Testis (tissue), 3 donors: ENCODE data around the gene TTLL10. TPM values are rescaled to one million over a fixed set of nuclear protein-coding genes. Genes with fewer than 3 reads are reported as not detected.

Source experiments
- DNase-seq: peaks from one replicate; pipeline ENCODE4 v3.0.0-alpha.2; 2019
- H3K27ac ChIP-seq, 2 donors: fragments of 200-600 bp; sonication (generic); one replicate each; pipeline ENCODE4 v1.5.1; 2019
- H3K27me3 ChIP-seq: fragments of 200-600 bp; sonication (generic); one replicate; pipeline ENCODE4 v1.5.1; 2019
- H3K36me3 ChIP-seq: fragments of 200-600 bp; sonication (generic); one replicate; pipeline ENCODE4 v1.5.1; 2017; ENCODE audit warnings: low read depth; ENCODE audit errors: missing control alignments
- H3K4me1 ChIP-seq: fragments of 200-600 bp; sonication (generic); one replicate; pipeline ENCODE4 v1.5.1; 2019
- H3K4me3 ChIP-seq, 2 donors: fragments of 200-600 bp; sonication (generic); one replicate each; pipeline ENCODE4 v1.5.1; 2017 to 2019
- H3K9me3 ChIP-seq: fragments of 200-600 bp; sonication (generic); one replicate; pipeline ENCODE4 v1.5.1; 2017
- POLR2A ChIP-seq: fragments of 450-650 bp; IDR thresholded peaks from one replicate; pipeline ENCODE4 v1.6.1; 2017; ENCODE audit warnings: antibody characterized with exemption, mild to moderate bottlenecking, moderate library complexity
- WGBS, 2 donors: methylation state at CpG; one replicate each; pipeline ENCODE4 v1.1.5; 2018; 5-methylcytosine and 5-hydroxymethylcytosine counted together
- intact Hi-C: fragments of 100-400 bp; cut with DNase I; formaldehyde crosslinking; loops from one replicate; pipeline ENCODE4 v1.15.1; 2023; ENCODE audit warnings: low total_unique reads
- polyA plus RNA-seq: library from polyadenylated mRNA; stranded (reverse); fragments of 350-450 nt; fragmentation: Illumina TruSeq; extraction: RNeasy Lipid Tissue Mini Kit (QIAGEN cat#74804); gene quantifications from one replicate; pipeline ENCODE4 v1.2.3, GENCODE V29; 2014; ENCODE audit warnings: low read depth, low replicate concordance; ENCODE audit not compliant: insufficient read depth
- total RNA-seq, 2 donors: library from RNA; depleted of rRNA; stranded (reverse); fragments of >200 nt; gene quantifications; one replicate each; pipeline ENCODE4 v1.2.3, GENCODE V29; 2016
- TF ChIP-seq, protein P1 (sequence below), 3 experiments: fragments of 450-650 bp in 2 of 3; fragments of 200-600 bp in 1 of 3; sonication (generic) in 1 of 3; IDR thresholded peaks; one replicate each; pipeline ENCODE4 v1.5.1; 2016 to 2019; ENCODE audit warnings: antibody characterized with exemption in 3 of 3, mild to moderate bottlenecking in 2 of 3, moderate library complexity in 1 of 3

TTLL10 gene
- total and polyA plus RNA-seq, 3 donors from 2014 or later: 20.4 to 58.0 (median 44.9) TPM

DNA sequence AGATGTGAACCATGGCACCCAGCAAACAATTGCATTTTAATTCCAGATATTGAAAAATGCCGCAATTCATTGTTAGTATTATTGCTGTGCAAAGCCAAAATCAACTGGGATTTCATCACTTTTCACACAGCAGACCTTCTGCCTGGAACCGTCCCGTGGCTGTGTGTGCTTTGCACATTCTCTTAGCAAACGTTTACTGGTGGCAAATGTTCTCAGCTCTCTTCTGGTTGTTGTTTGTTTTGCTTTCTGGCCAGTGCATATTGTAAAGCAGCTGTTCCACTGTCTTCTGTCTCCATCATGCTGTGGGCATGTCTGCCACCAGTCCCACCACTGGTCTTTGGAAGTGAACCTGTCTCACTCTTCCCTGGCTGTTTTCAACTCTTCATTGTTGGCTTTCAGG lies 19.8 kb upstream of the TTLL10 start:
- no peak overlapping the region for H3K4me3 ChIP-seq
- no peaks in the 10 kb centered on the region for H3K9me3 ChIP-seq
- H3K36me3 ChIP-seq: no peaks in the 10 kb centered on the region
- DNase-seq: no peak
- H3K4me1 ChIP-seq: peaks cover 8% of the 10 kb centered on the region
- no peaks in the 10 kb centered on the region for H3K27me3 ChIP-seq
- TF ChIP-seq, protein P1, sequence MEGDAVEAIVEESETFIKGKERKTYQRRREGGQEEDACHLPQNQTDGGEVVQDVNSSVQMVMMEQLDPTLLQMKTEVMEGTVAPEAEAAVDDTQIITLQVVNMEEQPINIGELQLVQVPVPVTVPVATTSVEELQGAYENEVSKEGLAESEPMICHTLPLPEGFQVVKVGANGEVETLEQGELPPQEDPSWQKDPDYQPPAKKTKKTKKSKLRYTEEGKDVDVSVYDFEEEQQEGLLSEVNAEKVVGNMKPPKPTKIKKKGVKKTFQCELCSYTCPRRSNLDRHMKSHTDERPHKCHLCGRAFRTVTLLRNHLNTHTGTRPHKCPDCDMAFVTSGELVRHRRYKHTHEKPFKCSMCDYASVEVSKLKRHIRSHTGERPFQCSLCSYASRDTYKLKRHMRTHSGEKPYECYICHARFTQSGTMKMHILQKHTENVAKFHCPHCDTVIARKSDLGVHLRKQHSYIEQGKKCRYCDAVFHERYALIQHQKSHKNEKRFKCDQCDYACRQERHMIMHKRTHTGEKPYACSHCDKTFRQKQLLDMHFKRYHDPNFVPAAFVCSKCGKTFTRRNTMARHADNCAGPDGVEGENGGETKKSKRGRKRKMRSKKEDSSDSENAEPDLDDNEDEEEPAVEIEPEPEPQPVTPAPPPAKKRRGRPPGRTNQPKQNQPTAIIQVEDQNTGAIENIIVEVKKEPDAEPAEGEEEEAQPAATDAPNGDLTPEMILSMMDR (IDR thresholded peaks at IDR 0.05): no peak
- no peak for TF ChIP-seq POLR2A
- intact Hi-C loops: no loop called here
- H3K27ac ChIP-seq: no peak overlapping the region
- 53 to 64% methylated on average over 4 of the region's 4 CpGs for WGBS, 2 donors

DNA sequence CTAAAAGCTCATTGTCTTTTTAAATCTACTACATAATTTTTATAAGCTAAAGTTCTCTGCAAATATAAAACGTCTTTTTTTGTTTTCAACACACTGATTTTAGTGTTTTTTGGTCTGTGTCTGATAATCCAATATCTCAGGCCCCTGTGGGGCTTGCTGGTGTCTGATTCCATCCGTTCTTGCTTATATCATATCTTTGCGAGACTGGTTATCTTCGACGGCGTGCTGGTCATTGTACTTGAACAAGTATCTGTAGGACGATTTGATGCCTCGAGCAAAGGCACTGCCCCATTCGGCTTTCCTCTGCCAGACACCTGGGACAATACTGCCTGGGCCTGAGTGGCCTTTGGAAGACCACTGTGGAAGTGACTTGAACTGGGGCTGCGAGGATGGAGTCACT lies 18.4 kb upstream of the TTLL10 start:
- no peak overlapping the region for H3K27ac ChIP-seq
- intact Hi-C loops: no loop called here
- no peaks in the 10 kb centered on the region for H3K36me3 ChIP-seq
- TF ChIP-seq, protein P1 (IDR thresholded peaks at IDR 0.05): no peak
- no peak for TF ChIP-seq POLR2A
- DNase-seq: no peak
- WGBS, 2 donors: 87% methylated on average over 10 of the region's 10 CpGs
- peaks cover 8% of the 10 kb centered on the region for H3K4me1 ChIP-seq
- no peak overlapping the region for H3K4me3 ChIP-seq
- H3K27me3 ChIP-seq: no peaks in the 10 kb centered on the region
- H3K9me3 ChIP-seq: no peaks in the 10 kb centered on the region

DNA sequence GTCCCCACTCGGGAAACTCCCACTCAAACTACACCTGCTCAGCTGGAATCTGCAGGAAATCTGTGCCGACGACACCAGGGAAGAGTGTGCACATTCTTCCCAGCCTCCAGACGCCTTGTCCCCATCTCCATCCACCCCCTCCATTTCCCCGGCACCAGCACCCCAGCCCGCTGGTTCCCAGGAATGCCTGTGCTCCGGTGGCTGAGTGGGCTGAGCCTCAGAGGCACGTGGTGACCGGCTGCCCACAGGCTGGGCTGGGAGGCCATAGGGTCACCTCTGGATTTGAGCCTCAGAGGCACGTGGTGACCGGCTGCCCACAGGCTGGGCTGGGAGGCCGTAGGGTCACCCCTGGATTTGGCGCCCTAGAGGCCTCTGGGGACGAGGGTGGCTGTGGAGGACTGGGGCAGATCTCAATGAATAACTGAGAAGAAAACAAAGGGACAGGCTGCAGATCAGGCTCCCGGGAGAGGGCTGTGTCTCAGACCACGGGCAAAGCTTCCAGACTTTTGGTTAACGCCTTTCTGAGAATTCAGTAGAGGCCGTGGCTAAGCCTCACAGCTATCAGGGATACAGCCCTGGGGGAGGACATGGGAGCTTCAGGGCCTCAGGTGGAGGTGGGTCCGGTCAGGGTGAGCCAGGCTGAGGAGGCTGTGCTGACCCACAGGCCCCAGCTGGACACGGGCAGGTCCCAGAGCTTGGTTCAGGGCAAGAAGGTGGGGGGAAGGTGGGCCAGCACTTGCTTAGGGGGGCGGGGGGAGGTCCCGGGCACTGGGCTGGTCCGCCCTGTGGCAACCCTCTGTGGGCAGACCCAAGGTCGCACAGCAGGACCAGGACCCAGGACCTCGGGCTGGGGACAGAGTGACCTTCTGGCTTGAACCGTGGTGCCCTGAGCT lies 17.3 kb upstream of the TTLL10 start:
- TF ChIP-seq, protein P1 (IDR thresholded peaks at IDR 0.05): no peak
- TF ChIP-seq POLR2A: no peak
- Histone ChIP-seq H3K9me3 (no peaks in the 10 kb centered on the region), H3K27ac (no peak overlapping the region), H3K4me3 (no peak overlapping the region), H3K27me3 (no peaks in the 10 kb centered on the region), H3K4me1 (peaks cover 8% of the 10 kb centered on the region), H3K36me3 (no peaks in the 10 kb centered on the region)
- DNase-seq: no peak
- WGBS, 2 donors: 77 to 78% methylated on average over 20 to 26 of the region's 26 CpGs
- intact Hi-C loops: no loop called here

DNA sequence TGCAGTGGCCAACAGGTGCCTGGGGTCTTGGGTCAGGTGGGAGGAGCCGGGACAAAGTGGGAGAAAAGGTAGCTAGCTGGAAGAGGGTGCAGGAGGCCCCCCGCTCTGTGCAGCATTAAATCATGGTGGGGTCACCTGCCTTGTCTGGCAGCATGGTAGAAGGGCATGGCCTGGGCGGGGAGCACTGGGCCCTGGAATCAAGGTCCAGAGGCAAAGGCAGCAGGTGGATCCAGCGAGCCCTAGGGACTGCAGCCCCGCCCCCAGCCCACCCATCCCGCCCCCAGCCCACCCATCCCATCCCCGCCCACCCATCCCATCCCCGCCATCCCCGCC lies 16.7 kb upstream of the TTLL10 start:
- Histone ChIP-seq H3K27ac (no peak overlapping the region), H3K4me3 (peak overlapping the region in 1 of 2 donors; percentile 71), H3K36me3 (no peaks in the 10 kb centered on the region), H3K4me1 (peaks cover 8% of the 10 kb centered on the region), H3K27me3 (no peaks in the 10 kb centered on the region), H3K9me3 (no peaks in the 10 kb centered on the region)
- WGBS, 2 donors: 31 to 39% methylated on average over 2 to 8 of the region's 9 CpGs
- TF ChIP-seq POLR2A: no peak
- TF ChIP-seq, protein P1 (IDR thresholded peaks at IDR 0.05): no peak
- intact Hi-C loops: no loop called here
- DNase-seq: no peak

DNA sequence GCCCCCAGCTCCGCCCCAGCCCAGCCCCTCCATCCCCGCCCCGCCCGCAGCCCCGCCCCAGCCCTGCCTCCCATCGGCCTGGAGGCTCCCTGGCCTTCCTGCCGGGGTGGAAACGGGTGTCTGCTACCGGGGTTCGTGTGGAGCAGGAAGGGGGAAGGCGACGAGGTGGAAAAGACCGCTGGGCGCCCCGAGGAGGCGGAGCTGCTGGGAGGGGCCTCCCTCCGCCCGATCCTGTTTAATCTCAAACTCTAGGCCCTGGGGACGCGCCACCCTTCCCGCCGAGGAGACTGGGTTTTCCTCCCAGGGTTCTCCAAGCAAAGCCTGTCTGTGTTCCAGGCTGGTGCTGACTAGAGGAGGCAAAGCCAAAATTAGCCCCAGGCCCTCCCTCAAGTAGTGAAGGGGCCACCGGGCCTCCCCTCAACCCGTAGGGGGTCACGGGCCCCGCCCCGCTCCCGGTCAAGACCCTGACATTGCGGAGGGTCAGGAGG lies 16.2 kb upstream of the TTLL10 start:
- no peaks in the 10 kb centered on the region for H3K27me3 ChIP-seq
- WGBS, 2 donors: 1% methylated on average over 29 of the region's 29 CpGs; no CpG with 5 or more reads in 1 of the 2 donors
- TF ChIP-seq, protein P1 (IDR thresholded peaks at IDR 0.05): no peak
- TF ChIP-seq POLR2A: no peak
- intact Hi-C loops: no loop called here
- H3K36me3 ChIP-seq: no peaks in the 10 kb centered on the region
- peak overlapping the region; percentile 13 to 71 for H3K4me3 ChIP-seq
- peak; percentile 82 for DNase-seq
- H3K4me1 ChIP-seq: peaks cover 8% of the 10 kb centered on the region
- no peaks in the 10 kb centered on the region for H3K9me3 ChIP-seq
- peak overlapping the region; percentile 78 to 79 for H3K27ac ChIP-seq
